SJSA1 (cell line): Measurements from ENCODE around the gene CDK19. TPM values are rescaled to one million over a fixed set of nuclear protein-coding genes. Genes with fewer than 3 reads are reported as not detected.

Source experiments
- DNase-seq, 2 experiments: peaks; one replicate each; pipeline ENCODE4 v3.0.0-alpha.2; 2015 to 2020; ENCODE audit warnings: low spot score in 2 of 2, low read depth in 1 of 2
- H3K27ac ChIP-seq: fragments of 250-450 bp; sonication (Bioruptor Pico); 2 replicates; pipeline ENCODE4 v1.5.1; 2020; ENCODE audit warnings: mild to moderate bottlenecking, moderate library complexity
- H3K27me3 ChIP-seq: fragments of 250-450 bp; sonication (Bioruptor Pico); replicated peaks from 2 replicates; pipeline ENCODE4 v1.5.1; 2020; ENCODE audit warnings: mild to moderate bottlenecking, moderate library complexity
- H3K36me3 ChIP-seq: fragments of 250-450 bp; sonication (Bioruptor Pico); 2 replicates; pipeline ENCODE4 v1.5.1; 2020; ENCODE audit warnings: mild to moderate bottlenecking
- H3K4me1 ChIP-seq: fragments of 250-450 bp; sonication (Bioruptor Pico); replicated peaks from 2 replicates; pipeline ENCODE4 v1.6.1; 2021; ENCODE audit warnings: mild to moderate bottlenecking
- H3K4me3 ChIP-seq: fragments of 250-450 bp; sonication (Bioruptor Pico); 2 replicates; pipeline ENCODE4 v1.5.1; 2020; ENCODE audit warnings: mild to moderate bottlenecking
- H3K9me3 ChIP-seq: fragments of 250-450 bp; sonication (Bioruptor Pico); replicated peaks from 2 replicates; pipeline ENCODE4 v1.5.1; 2020; ENCODE audit warnings: mild to moderate bottlenecking
- total RNA-seq: library from RNA; depleted of rRNA; stranded (reverse); fragments of >200 nt; shearing (Covaris generic); gene quantifications from 2 replicates; pipeline ENCODE4 v1.2.3, GENCODE V29; 2014

Gene CDK19
- total RNA-seq, 1 experiment from 2014 or later, result 13.7 TPM

- no peak overlapping the region for H3K27ac ChIP-seq
- no peaks in the 10 kb centered on the region for H3K36me3 ChIP-seq
- no peak for DNase-seq
- peaks cover 9% of the 10 kb centered on the region; the same call in 1 of the 2 replicates for H3K4me1 ChIP-seq
- no peaks in the 10 kb centered on the region for H3K27me3 ChIP-seq
- H3K4me3 ChIP-seq, result no peak overlapping the region
- no peaks in the 10 kb centered on the region for H3K9me3 ChIP-seq
These were observed 150.3 kb downstream of the CDK19 start for GRCh38 chr6:110664933-110665332.

DNA sequence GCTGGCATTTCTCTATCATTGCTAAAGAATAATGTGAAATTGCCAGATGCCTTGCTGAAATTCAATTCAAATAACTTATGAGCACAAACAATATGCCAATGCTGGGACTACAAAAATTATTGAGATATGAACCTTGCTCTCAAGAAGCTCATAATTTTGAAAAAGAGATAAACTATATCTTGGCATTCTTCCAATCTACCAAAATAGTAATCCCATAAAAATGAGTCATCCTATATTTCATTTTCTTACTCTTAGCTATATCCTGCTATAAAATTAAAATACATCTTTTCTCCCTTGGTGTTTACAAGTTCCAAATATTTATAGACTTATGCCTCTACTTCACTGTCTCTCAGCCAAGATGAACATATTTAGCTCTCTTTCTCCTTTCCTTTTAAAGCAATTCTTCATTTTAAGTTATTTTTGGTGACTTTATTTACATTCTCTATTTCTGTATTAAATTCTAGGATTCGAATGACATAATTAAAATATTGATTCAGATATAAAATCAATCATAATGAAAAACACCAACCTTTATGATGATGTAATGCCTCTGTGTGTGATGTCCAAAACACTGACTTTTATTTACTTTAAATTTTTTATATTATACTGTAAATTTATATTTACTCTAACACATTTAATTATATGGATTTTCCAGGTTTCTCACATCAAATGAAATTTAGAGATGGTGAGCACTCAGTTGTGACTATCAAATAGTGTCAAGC is 152.6 kb downstream of the CDK19 start:
- DNase-seq, result no peak
- Histone ChIP-seq H3K27ac (no peak overlapping the region), H3K36me3 (no peaks in the 10 kb centered on the region), H3K9me3 (no peaks in the 10 kb centered on the region), H3K4me3 (no peak overlapping the region), H3K27me3 (no peaks in the 10 kb centered on the region), H3K4me1 (peaks cover 9% of the 10 kb centered on the region; the same call in 1 of the 2 replicates)

DNA sequence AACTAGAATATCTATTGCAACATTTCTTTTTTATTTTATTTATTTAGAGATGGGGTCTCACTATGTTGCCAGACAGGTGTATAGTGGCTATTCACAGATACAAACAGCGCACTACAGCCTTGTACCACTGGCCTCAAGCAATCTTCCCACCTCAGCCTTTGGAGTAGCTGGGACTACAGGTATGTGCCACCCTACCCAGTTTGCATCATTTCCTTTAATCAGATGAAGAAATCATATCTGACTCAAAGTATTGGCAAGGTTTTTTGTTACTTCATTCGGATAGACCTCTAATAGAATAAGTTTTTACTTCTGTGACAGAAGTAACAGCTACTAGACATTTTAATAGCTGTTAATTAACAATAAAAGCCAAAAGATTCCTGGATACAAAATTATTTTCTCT is 153.9 kb downstream of the CDK19 start:
- DNase-seq, result no peak
- no peak overlapping the region for H3K4me3 ChIP-seq
- H3K4me1 ChIP-seq, result peaks cover 9% of the 10 kb centered on the region; the same call in 1 of the 2 replicates
- H3K27me3 ChIP-seq, result no peaks in the 10 kb centered on the region
- no peaks in the 10 kb centered on the region for H3K9me3 ChIP-seq
- H3K36me3 ChIP-seq, result no peaks in the 10 kb centered on the region
- no peak overlapping the region for H3K27ac ChIP-seq

DNA sequence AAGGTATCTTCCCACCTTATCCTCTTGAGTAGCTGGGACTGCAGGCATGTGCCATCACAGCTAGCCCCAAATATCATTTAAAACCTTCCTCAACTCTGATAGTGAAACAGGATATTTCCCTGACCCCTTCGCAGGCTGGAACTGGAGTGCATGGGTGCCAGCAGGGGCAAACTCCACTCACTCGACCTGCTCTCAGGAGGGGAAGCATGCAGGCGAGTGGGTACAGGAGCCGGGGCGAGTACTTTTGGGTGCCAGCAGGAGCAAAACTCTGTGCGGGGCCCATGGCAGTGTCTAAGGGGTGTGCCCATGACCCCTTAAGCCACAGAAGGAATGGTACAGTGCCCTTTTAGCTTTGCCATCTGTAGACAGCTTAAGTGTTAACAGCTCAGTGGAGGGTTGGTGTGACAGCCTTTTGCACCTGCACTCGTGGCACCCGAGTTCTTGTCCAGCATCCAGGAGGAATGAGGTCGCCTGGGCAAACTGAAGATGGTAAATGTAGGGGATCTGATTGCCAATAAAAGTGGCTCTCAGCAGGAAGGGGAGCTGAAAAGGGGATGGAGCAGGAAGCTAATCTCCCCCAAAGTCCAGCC is 155.1 kb downstream of the CDK19 start:
- no peak for DNase-seq
- Histone ChIP-seq H3K36me3 (no peaks in the 10 kb centered on the region), H3K9me3 (no peaks in the 10 kb centered on the region), H3K4me3 (no peak overlapping the region), H3K27ac (no peak overlapping the region), H3K4me1 (peaks cover 7% of the 10 kb centered on the region; the same call in 1 of the 2 replicates), H3K27me3 (no peaks in the 10 kb centered on the region)

GRCh38 chr6:110658631-110659211 is 156.5 kb downstream of the CDK19 start:
- H3K27me3 ChIP-seq, result no peaks in the 10 kb centered on the region
- H3K9me3 ChIP-seq, result no peaks in the 10 kb centered on the region
- no peak for DNase-seq
- no peaks in the 10 kb centered on the region for H3K4me1 ChIP-seq
- H3K36me3 ChIP-seq, result no peaks in the 10 kb centered on the region
- H3K27ac ChIP-seq, result no peak overlapping the region
- no peak overlapping the region for H3K4me3 ChIP-seq

DNA sequence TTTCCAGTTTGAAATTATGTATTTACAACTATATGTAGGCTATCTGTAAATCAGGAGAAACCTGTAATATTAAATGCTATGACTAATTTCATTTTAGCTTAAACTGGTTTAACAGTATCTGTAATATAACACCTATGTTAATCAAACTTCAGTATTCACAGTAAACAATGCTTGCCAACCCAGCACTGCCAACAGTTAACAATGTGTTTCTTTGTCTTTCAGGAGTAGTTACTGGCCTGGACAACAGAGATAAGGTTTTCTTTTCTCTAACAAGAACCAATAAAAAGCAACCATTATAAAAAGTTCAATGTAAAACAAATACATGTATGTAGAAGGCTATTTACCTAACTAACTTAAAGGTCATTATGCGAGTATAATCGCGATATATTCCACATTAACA is 158.8 kb downstream of the CDK19 start:
- Histone ChIP-seq H3K27ac (no peak overlapping the region), H3K36me3 (no peaks in the 10 kb centered on the region), H3K4me1 (no peaks in the 10 kb centered on the region), H3K27me3 (no peaks in the 10 kb centered on the region), H3K4me3 (no peak overlapping the region), H3K9me3 (no peaks in the 10 kb centered on the region)
- no peak for DNase-seq

- no peaks in the 10 kb centered on the region for H3K9me3 ChIP-seq
- no peak overlapping the region for H3K27ac ChIP-seq
- no peak for DNase-seq
- H3K4me1 ChIP-seq, result no peaks in the 10 kb centered on the region
- no peaks in the 10 kb centered on the region for H3K27me3 ChIP-seq
- H3K4me3 ChIP-seq, result no peak overlapping the region
- H3K36me3 ChIP-seq, result no peaks in the 10 kb centered on the region
These were observed 159.4 kb downstream of the CDK19 start for GRCh38 chr6:110655821-110656220.

GRCh38 chr6:110654096-110654820 is 161.0 kb downstream of the CDK19 start:
- no peaks in the 10 kb centered on the region for H3K27me3 ChIP-seq
- DNase-seq, result no peak
- H3K9me3 ChIP-seq, result no peaks in the 10 kb centered on the region
- H3K27ac ChIP-seq, result no peak overlapping the region
- no peak overlapping the region for H3K4me3 ChIP-seq
- H3K36me3 ChIP-seq, result 0 out of 2 replicates have a peak, but pooled peaks cover 3% of the 10 kb centered on the region
- no peaks in the 10 kb centered on the region for H3K4me1 ChIP-seq

GRCh38 chr6:110653381-110653780 is 161.9 kb downstream of the CDK19 start:
- Histone ChIP-seq H3K27ac (no peak overlapping the region), H3K36me3 (0 out of 2 replicates have a peak, but pooled peaks cover 3% of the 10 kb centered on the region)

DNA sequence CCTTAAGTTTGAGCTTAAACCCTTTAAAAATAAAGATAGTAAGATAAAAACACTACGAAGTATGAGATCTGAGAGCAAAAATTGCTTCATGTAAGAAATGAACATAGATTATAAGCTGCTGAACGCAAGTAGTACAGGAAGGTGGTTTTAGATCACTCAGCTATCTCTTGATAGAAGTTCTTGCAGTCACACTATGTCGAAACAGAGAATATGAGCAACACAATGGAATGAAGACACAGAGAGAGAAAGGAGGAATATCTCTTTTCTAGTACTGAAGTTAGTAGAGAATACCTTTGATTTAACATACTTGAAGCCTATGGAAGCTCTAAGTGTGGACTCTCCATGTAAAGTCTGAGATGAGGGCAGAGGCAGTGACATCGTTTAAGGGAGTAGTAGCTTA is 162.7 kb downstream of the CDK19 start:
- Histone ChIP-seq H3K36me3 (0 out of 2 replicates have a peak, but pooled peaks cover 3% of the 10 kb centered on the region), H3K4me3 (no peak overlapping the region), H3K27me3 (no peaks in the 10 kb centered on the region), H3K9me3 (no peaks in the 10 kb centered on the region), H3K27ac (no peak overlapping the region), H3K4me1 (no peaks in the 10 kb centered on the region)
- DNase-seq, result no peak

More at GRCh38 chr6:110653381-110653780, 161.9 kb downstream of the CDK19 start:
- no peaks in the 10 kb centered on the region for H3K27me3 ChIP-seq
- no peaks in the 10 kb centered on the region for H3K9me3 ChIP-seq
- H3K4me1 ChIP-seq, result no peaks in the 10 kb centered on the region
- no peak for DNase-seq
- H3K4me3 ChIP-seq, result no peak overlapping the region

DNA sequence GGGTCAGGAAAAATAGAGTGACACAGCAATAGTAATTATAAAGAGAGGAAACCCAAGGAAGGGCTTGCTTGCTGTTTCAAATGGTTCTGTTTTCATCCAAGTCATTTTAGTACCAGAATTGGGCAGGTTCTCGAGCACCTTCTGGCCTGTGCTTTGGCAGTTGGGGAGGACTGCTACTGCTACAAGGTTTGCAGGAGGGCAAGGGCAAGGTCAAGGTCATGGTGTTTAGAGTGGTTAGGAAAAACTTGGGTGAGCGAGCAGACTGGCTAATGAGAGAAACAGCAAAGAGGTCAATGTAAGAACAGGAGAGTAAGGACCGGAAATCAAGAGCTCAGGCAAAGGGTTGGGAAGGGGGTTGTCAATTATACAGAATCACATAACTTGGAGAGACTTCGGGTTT is 164.5 kb downstream of the CDK19 start:
- no peak for DNase-seq
- Histone ChIP-seq H3K9me3 (no peaks in the 10 kb centered on the region), H3K27ac (no peak overlapping the region), H3K36me3 (0 out of 2 replicates have a peak, but pooled peaks cover 3% of the 10 kb centered on the region), H3K4me3 (no peak overlapping the region), H3K4me1 (no peaks in the 10 kb centered on the region), H3K27me3 (no peaks in the 10 kb centered on the region)

DNA sequence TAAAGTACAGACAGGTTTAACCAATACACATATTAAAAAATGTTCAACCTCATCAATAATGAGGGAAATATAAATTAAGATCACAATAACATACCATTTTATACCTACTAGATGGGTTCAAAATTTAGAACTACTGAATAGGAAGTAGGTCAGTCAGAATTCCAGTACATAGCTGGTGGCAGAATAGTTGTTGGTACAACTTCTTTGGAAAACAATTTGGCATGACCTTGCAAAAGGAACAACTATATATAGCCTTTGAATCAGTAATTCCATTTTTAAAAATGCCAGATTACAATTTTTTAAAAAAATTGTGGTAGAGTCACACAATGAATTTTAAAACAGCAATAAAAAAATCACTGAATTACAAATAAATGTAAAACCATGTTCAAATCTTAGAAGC is 165.6 kb downstream of the CDK19 start:
- Histone ChIP-seq H3K36me3 (0 out of 2 replicates have a peak, but pooled peaks cover 3% of the 10 kb centered on the region), H3K27me3 (no peaks in the 10 kb centered on the region), H3K4me1 (no peaks in the 10 kb centered on the region), H3K4me3 (no peak overlapping the region), H3K27ac (no peak overlapping the region), H3K9me3 (no peaks in the 10 kb centered on the region)
- DNase-seq, result no peak

DNA sequence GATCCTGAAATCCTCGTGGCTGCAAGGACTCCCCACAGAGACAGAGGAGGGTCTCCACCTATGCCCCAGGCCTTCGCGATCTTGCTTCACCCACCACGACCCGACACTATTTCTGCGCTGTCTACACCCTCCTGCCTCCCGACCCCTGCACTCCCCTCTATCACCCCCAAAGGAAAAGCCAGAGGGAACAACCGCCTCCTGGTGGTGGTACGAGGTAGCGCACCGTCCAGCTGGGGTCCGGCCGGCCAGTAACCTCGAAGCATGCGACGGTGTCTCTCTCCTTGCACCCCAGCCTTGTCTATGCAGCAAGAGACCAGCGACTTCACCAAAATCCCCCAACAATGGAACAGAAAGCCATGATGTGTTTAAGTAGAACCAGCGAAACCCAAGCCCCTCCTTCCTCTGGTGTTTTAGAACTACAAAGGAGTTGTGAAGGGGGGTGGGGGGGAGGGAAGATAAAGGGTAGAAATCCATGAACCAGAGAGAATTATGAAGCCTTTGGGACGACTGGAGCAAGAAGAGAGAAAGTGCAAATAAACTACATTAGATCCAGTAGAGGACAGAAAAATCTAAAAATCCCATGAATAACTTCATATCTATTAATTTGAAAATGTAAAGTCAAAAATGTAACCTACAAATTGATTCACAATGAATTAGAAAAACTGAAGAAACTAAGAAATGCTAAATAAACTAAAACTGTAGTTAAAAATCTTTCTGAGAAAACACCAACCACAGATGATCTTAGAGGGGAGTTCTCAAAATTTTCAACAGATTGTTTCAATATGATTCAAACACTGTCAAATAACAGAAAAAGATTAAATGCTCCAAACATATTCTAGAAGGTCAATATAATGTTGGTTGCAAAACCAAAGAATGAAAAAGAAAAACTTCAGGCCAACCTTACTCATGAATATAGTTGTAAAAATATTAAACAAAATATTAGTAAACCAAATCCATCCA is 168.0 kb downstream of the CDK19 start:
- no peak for DNase-seq

More for the DNA sequence above, 168.0 kb downstream of the CDK19 start:
- no peaks in the 10 kb centered on the region for H3K27me3 ChIP-seq
- 0 out of 2 replicates have a peak, but pooled peaks cover 3% of the 10 kb centered on the region for H3K36me3 ChIP-seq
- H3K4me3 ChIP-seq, result no peak overlapping the region
- H3K4me1 ChIP-seq, result no peaks in the 10 kb centered on the region
- no peak overlapping the region for H3K27ac ChIP-seq
- no peaks in the 10 kb centered on the region for H3K9me3 ChIP-seq
